ENCODE measurements around the gene SPINT2. TPM values are rescaled to one million over a fixed set of nuclear protein-coding genes. Genes with fewer than 3 reads are reported as not detected.

The SPINT2 gene
- total RNA-seq, 4 donors from 2014 or later: 396 to 1,376 (median 946) TPM

DNA sequence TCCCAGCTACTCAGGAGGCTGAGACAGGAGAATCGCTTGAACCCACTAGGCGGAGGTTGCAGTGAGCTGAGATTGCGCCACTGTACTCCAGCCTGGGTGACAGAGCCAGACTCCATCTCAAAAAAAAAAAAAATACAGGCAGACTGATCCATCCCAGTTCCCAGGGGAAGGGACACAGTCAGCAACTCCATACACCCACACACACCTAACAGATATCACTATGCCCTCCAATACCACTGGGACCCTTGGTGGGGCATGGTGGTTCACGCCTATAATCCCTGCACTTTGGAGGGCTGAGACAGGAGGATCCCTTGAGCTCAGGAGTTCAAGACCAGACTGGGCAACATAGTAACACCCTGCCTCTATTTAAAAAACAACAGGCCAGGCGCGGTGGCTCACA, 43.0 kb upstream of the SPINT2 start:
- intact Hi-C loops (cut with DNase I; ENCODE audit: low total_unique reads) (no loop called here), in situ Hi-C loops (cut with MboI; ENCODE audit: low pct_ligation_motif_present in 1 of 4, low pct_unique_long_range_greater_than_20kb in 1 of 4, low sequenced_read_pairs in 3 of 4) (loop anchor here in 1 of 4 donors (25.0 kb wide), 1 partner anchor 334 kb away; no protein-coding TSS in a partner anchor)
- DNase-seq: no peak
- Histone ChIP-seq H3K9me3 (no peaks in the 10 kb centered on the region), H3K4me1 (peaks cover 6 to 13% (median 9%) of the 10 kb centered on the region in 4 donors), H3K4me3 (no peak overlapping the region), H3K27ac (no peak overlapping the region), H3K27me3 (peaks cover 62% of the 10 kb centered on the region), H3K36me3 (no peaks in the 10 kb centered on the region)
- no peak for TF ChIP-seq POLR2A (IDR thresholded peaks at IDR 0.05)
- no peak for TF ChIP-seq EP300 (IDR thresholded peaks at IDR 0.05; ENCODE audit: low read depth)
- WGBS, 2 donors (ENCODE audit: low coverage in 1 of 2): 92% methylated on average over 6 of the region's 6 CpGs; no CpG with 5 or more reads in 1 of the 2 donors

GRCh38 chr19:38221919-38222830, 42.2 kb upstream of the SPINT2 start:
- Histone ChIP-seq H3K36me3 (no peaks in the 10 kb centered on the region), H3K27me3 (peaks cover 70% of the 10 kb centered on the region), H3K27ac (no peak overlapping the region), H3K9me3 (no peaks in the 10 kb centered on the region), H3K4me3 (no peak overlapping the region), H3K4me1 (peaks cover 6 to 13% (median 9%) of the 10 kb centered on the region in 4 donors)
- no peak for TF ChIP-seq EP300 (IDR thresholded peaks at IDR 0.05; ENCODE audit: low read depth)
- TF ChIP-seq POLR2A (IDR thresholded peaks at IDR 0.05): no peak
- no peak for TF ChIP-seq CTCF (IDR thresholded peaks at IDR 0.05)
- no peak for TF ChIP-seq POLR2AphosphoS5 (IDR thresholded peaks at IDR 0.05)
- in situ Hi-C loops (cut with MboI; ENCODE audit: low pct_ligation_motif_present in 1 of 4, low pct_unique_long_range_greater_than_20kb in 1 of 4, low sequenced_read_pairs in 3 of 4) (loop anchor here in 1 of 4 donors (25.0 kb wide), 1 partner anchor 335 kb away; no protein-coding TSS in a partner anchor), intact Hi-C loops (cut with DNase I; ENCODE audit: low total_unique reads) (no loop called here)
- WGBS, 2 donors (ENCODE audit: low coverage in 1 of 2): 55% methylated on average over 60 of the region's 64 CpGs; no CpG with 5 or more reads in 1 of the 2 donors
- DNase-seq: no peak

DNA sequence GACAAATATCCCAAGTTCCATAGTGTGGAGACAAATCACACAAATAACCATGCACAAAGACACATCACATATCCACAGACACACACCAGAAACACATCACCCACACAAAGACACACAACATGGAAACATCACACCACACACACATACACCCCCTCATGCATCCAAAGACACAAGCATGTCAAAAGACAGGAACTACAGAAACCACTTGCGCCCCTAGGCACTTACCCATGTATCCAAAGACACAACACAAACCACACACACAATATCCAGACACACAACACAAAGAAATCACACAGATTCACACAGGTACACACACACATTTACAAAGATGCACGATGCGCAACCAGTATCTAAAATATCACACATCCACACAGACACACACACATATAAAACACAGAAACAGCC, 41.3 kb upstream of the SPINT2 start:
- intact Hi-C loops (cut with DNase I; ENCODE audit: low total_unique reads) (no loop called here), in situ Hi-C loops (cut with MboI; ENCODE audit: low pct_ligation_motif_present in 1 of 4, low pct_unique_long_range_greater_than_20kb in 1 of 4, low sequenced_read_pairs in 3 of 4) (loop anchor here in 1 of 4 donors (25.0 kb wide), 1 partner anchor 336 kb away; no protein-coding TSS in a partner anchor)
- Histone ChIP-seq H3K4me3 (no peak overlapping the region), H3K36me3 (no peaks in the 10 kb centered on the region), H3K27ac (no peak overlapping the region), H3K27me3 (peaks cover 77% of the 10 kb centered on the region), H3K9me3 (no peaks in the 10 kb centered on the region), H3K4me1 (peaks cover 7 to 15% (median 10%) of the 10 kb centered on the region in 4 donors)
- TF ChIP-seq POLR2AphosphoS5 (IDR thresholded peaks at IDR 0.05) (no peak), EP300 (IDR thresholded peaks at IDR 0.05; ENCODE audit: low read depth) (no peak), POLR2A (IDR thresholded peaks at IDR 0.05) (no peak), CTCF (IDR thresholded peaks at IDR 0.05) (no peak)
- WGBS, 2 donors (ENCODE audit: low coverage in 1 of 2): 81 to 92% methylated on average over 2 to 3 of the region's 3 CpGs
- no peak for DNase-seq

DNA sequence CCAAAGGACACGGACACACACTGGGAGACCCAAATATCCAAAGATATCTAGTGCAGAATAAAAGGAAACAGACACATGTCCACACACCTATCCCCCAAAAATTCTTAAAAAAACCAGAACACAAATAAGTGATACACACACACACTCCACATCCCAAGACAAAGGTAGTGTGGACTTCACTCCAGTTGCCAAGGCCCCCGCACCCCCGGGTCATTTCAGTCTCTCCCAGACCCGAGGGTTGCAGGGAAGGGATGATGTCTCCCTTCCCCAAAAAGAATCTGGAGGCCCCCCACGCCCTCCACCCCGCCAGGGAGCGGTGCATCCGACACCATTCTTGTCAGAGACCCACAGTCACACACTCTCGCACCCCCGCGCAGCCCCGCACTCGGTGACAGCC, 40.8 kb upstream of the SPINT2 start:
- Histone ChIP-seq H3K4me3 (peak overlapping the region in 3 of 4 donors; percentile 9 to 36 (median 30)), H3K36me3 (no peaks in the 10 kb centered on the region), H3K4me1 (peaks cover 10 to 20% (median 15%) of the 10 kb centered on the region in 4 donors), H3K27ac (no peak overlapping the region), H3K9me3 (no peaks in the 10 kb centered on the region), H3K27me3 (peaks cover 82% of the 10 kb centered on the region)
- intact Hi-C loops (cut with DNase I; ENCODE audit: low total_unique reads) (no loop called here), in situ Hi-C loops (cut with MboI; ENCODE audit: low pct_ligation_motif_present in 1 of 4, low pct_unique_long_range_greater_than_20kb in 1 of 4, low sequenced_read_pairs in 3 of 4) (loop anchor here in 1 of 4 donors (25.0 kb wide), 1 partner anchor 336 kb away; no protein-coding TSS in a partner anchor)
- TF ChIP-seq POLR2AphosphoS5 (IDR thresholded peaks at IDR 0.05) (no peak), CTCF (IDR thresholded peaks at IDR 0.05) (no peak), EP300 (IDR thresholded peaks at IDR 0.05; ENCODE audit: low read depth) (no peak), POLR2A (IDR thresholded peaks at IDR 0.05) (no peak)
- DNase-seq: no peak
- 7 to 24% methylated on average over 4 to 11 of the region's 13 CpGs for WGBS, 2 donors (ENCODE audit: low coverage in 1 of 2)
